HG03565 (cell line): Measurements from ENCODE around the gene BEND6.
A peak's percentile ranks its signal among the peaks of the same experiment; 100 is the strongest.
"Not testable (repeated sequence)": the region's sequence is repeated elsewhere in the genome, so short reads cannot be mapped to it uniquely, and the experiment has no call there.

Source experiments
- ATAC-seq: cut with Tn5 transposase; IDR thresholded peaks from one replicate; pipeline ENCODE4 v1.9.1; 2021; ENCODE audit warnings: mild to moderate bottlenecking, moderate library complexity; ENCODE audit not compliant: unreplicated experiment

Gene BEND6

GRCh38 chr6:56977192-56977591 lies 22.3 kb downstream of the BEND6 start:
- no peak for ATAC-seq

DNA sequence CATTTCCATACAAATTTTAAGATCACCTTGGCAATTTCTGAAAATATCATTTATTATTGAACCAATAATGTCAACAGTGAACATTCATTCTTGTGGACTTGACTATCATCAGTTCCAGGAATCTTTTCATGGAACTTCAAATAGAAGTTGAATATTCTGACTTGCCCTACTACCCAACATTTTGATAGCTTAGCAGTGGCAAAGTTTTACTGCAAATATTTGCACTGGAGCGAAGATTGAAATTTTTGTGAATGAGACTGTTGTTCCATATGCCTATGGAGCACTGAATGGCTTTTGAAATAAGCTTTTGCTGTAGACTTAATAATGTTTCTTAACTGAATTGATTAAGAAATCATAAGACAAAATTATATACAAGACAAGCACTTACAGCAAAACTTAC lies 23.6 kb downstream of the BEND6 start:
- no peak for ATAC-seq

DNA sequence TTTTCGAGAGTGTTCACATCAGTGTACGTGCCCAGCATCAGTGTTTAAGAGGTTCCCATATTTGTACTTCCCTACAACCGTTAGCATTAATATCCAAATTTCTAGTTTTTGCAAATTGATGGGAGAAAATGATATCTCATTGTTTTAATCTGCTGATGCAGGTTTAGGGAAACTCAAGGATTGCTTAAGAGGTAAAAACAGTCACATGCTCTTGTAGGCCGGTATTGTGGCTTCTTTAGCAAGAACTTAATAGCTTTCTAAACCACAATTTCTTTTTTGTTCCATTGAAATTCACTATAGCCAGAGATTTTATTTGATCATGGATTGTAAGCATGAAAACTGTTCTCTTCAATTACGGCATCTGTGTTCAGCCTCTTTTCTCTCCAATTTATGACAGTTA lies 29.5 kb downstream of the BEND6 start:
- no peak for ATAC-seq

DNA sequence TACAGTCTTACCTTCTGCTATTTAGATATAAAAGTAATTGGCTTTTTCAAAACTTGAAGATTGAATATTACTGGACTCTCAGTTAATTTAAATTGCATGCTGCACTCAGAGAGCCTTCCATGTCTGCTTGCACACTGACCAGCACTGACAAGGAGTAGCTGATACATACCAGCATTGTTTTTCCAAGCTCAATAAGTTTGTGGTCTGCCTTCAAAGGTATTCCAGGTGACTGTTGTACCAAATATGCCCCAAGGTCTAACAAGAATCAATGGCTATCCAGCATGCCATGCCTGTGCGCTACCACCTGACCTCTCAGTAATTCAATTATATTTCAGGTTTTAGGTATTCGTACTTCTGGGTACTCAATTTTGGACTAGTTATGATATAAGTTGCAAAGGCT lies 30.0 kb downstream of the BEND6 start:
- ATAC-seq, result no peak

GRCh38 chr6:56986611-56987010 lies 31.7 kb downstream of the BEND6 start:
- ATAC-seq, result no peak

DNA sequence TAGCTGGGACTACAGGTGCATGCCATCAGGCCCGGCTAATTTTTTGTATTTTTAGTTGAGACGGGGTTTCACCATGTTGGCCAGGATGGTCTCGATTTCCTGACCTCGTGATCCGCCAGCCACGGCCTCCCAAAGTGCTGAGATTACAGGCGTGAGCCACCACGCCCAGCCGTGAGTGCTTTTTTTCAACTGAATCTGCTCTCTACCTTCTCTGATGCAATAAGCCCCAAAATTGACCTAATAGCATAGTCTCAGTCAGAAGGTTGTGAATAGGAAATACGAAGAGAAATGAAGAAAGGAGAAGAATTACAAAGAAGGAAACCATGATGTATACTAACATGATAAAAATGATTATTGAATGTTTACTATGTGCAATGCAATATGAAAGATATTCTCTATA lies 33.2 kb downstream of the BEND6 start:
- ATAC-seq, result no peak

DNA sequence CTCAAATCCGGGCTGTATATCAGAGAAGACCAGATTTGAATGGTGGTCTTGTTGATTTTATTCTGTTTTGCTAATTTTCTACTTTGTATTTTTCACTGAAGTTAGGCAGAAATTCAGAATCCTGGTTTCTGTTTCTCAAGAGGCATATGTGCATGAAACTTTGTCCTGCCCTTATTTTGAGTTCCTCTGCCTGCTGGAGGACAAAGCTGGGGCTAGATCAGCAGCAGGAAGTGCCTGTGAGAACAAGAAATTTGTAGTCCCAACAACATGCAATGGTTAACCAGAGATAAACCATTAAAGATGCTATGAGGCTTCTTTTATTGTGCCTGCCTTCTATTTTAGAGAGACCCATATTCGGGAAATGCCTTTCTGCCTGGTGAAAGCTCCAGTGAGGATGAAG lies 37.1 kb downstream of the BEND6 start:
- no peak for ATAC-seq

DNA sequence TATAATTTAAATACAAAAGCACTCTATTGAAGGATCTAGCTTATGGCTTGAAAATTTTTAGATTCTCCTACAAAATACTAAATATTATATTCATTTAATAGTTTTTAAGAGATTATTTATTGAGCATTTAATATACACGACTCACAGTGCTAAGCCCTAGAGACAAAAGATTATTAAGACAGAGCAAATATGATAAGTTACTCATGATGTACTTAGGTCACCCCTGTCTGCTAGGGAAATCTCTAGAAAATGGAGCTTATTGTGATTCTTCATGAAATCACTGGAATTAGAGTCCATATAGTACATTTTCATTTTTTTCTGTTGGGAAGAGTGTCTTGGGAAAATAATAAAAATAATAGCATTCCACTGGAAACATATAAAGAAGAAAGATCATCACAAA lies 37.8 kb downstream of the BEND6 start:
- ATAC-seq, result no peak

DNA sequence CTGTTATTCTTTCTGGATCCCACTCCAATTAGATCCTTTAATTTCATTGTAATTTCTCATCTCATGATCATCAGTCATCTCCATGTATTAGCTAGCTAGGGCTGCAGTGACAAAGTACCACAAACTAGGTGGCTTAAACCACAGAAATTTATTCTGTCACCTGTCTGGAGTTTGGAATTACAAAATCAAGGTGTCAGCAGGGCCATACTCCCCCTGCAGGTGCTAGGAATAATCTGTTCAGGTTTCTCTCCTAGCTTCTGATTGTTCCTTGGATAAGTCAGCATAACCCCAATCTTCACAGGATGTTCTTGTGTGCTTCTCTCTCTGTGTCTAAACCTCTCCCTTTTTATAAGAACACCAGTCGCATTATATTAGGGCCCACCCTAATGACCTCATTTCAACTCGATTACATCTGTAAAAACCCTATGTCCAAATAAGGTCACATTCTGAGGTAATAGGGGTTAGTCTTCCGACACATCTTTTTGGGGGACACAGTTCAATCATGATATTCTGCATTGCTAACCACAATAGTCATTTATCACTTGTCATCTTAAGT lies 40.5 kb downstream of the BEND6 start:
- no peak for ATAC-seq

- ATAC-seq, result no peak
Measured at GRCh38 chr6:56996401-56996800, 41.5 kb downstream of the BEND6 start.

DNA sequence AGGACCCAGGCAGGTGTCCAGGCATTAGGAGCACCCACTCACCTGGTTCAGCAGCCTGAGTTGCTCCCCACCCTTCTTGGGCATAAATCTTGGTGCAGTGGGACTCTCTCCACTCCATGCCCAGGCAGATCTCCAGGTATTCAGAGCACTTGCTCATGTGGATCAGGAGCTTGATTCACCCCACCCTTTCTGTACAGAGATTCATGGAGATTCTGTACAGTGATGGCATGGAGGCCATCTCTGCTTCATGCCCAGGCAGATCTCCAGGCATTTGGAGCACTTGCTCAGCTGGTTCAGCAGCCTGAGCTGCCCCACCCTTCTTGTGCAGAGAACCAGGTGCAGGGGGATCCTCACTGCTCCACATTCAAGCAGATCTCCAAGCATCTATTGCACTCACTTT lies 44.1 kb downstream of the BEND6 start:
- no peak for ATAC-seq

DNA sequence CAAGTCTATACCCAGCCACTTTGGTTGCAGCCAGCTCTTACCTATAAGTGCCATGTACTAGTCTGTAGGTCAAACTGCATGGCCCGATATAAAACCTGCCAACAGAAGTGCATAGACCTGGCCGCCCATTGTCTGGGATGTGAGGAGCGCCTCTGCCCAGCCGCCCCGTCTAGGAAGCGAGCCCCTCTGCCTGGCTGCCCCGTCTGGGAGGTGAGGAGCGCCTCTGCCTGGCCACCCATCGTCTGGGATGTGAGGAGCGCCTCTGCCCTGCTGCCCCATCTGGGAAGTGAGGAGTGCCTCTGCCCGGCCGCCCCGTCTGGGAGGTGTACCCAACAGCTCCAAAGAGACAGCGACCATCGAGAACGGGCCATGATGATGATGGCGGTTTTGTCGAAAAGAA lies 44.8 kb downstream of the BEND6 start:
- ATAC-seq, result not testable (repeated sequence)

- ATAC-seq, result no peak
Measured at GRCh38 chr6:57002197-57002596, 47.3 kb downstream of the BEND6 start.

DNA sequence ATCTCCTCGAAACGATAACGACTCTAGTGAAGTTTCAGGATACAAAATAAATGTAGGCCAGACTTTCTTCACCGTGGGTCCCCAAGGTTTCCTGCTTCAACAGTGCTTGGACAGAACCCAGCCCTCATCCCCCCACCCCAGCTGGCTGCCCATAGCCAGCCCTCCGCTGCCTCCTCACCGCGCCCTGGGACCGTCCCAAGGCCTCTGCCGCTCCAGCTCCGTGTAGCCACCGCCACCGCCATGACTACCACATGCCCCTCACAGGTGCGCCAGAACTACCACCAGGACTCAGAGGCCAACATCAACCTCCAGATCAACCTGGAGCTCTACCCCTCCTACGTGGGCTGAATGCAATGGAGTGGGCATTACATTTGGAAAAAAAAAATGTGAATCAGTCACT lies 49.4 kb downstream of the BEND6 start:
- no peak for ATAC-seq

GRCh38 chr6:57006101-57006500 lies 51.2 kb downstream of the BEND6 start:
- ATAC-seq, result no peak

DNA sequence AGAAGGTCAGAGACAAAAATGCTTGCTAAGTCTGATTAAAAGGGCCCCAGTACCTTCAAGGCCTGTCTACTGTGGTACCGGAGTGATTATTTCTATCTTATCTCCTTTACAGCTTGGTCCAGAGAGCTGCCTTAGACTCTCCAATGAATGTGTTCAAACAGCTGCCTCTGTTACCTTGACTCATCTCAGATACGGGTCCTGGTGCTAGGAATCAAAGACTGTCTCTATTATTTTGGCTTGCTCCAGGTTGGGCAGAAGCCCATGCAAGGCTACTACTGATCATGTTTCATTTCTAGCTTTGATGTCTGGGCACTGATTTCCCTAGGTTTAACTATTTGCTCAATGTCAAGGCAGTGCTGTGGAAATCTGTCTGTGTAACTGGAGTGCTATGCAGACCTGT lies 53.2 kb downstream of the BEND6 start:
- not testable (repeated sequence) for ATAC-seq

- ATAC-seq, result no peak
Measured at GRCh38 chr6:57013521-57013926, 58.6 kb downstream of the BEND6 start.

DNA sequence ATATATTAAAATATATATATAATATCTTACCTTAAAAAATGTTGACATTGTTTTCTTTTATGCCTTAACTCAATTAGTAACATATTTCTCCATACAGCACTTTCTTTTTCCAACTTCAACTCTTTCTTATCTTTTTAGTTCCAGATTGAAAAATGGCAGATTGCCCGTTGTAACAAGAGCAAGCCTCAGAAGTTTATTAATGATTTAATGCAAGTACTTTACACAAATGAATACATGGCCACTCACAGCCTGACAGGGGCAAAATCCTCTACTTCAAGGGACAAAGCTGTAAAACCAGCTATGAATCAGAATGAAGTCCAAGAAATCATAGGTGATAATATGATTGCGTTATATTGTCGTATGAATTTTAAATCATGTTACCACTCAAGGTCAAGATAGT lies 62.2 kb downstream of the BEND6 start:
- no peak for ATAC-seq

GRCh38 chr6:57017841-57018240 lies 62.9 kb downstream of the BEND6 start:
- no peak for ATAC-seq

GRCh38 chr6:57019434-57019833 lies 64.5 kb downstream of the BEND6 start:
- no peak for ATAC-seq

- ATAC-seq, result peak; percentile 85
Measured at GRCh38 chr6:57021086-57021720, 66.3 kb downstream of the BEND6 start.

GRCh38 chr6:57024321-57024720 lies 69.4 kb downstream of the BEND6 start:
- ATAC-seq, result no peak

DNA sequence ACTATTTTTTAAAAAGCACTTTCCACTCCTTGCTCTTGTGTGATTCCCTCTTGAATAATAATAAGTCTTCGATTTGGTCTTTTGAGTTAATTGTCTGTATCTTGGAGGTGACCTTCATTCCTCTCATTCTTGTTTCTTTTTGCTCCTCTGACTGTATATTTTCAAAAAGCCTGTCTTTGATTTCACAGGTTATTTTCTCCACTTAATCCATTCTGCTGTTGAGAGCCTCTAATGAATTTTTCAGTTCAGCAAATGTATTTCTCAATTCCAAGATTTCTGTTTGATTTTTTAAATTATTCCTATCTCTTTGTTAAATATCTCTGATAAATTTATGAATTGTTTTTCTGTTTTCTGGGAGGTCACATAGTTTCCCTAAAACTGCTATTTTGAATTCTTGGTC lies 69.9 kb downstream of the BEND6 start:
- ATAC-seq, result no peak
